HCT116 (cell line): ENCODE results near the gene LSM7. TPM values are rescaled to one million over a fixed set of nuclear protein-coding genes. Genes with fewer than 3 reads are reported as not detected.

ENCODE experiments used
- ATAC-seq: fragments of 200-7000 bp; cut with Tn5 transposase; 2 replicates; pipeline ENCODE4 v1.9.1; 2020; ENCODE audit warnings: mild to moderate bottlenecking, moderate library complexity
- BruUV-seq: library from RNA; stranded (reverse); fragments of 400-500 nt; replicated peaks from 2 replicates; lab custom pipeline; 2021; lab: Mats Ljungman, UMichigan
- CTCF ChIA-PET: fragments of 300-600 bp; sonication (Branson Sonifier 250); formaldehyde crosslinking; loops from one replicate; lab custom pipeline; 2021; ENCODE audit warnings: antibody characterized with exemption; lab: Charles Lee
- POLR2A ChIA-PET: fragments of 300-600, 350-600 bp; sonication (Branson Sonifier 250); formaldehyde crosslinking; loops from one replicate; lab custom pipeline; 2021; ENCODE audit warnings: antibody characterized with exemption; lab: Charles Lee
- RAD21 ChIA-PET, 2 experiments: fragments of 300-600 bp; sonication (Branson Sonifier 250); formaldehyde crosslinking; loops; one replicate each; lab custom pipeline; 2023; ENCODE audit warnings: low total read pairs in 2 of 2; ENCODE audit not compliant: uncharacterized antibody in 2 of 2, unreplicated experiment in 2 of 2, low non-redundant PET in 1 of 2; lab: Charles Lee
- DNase-seq: peaks from one replicate; pipeline ENCODE4 v3.0.0-alpha.2; 2010; ENCODE audit warnings: low read depth, low spot score
- H2AFZ ChIP-seq: fragments of 200-600 bp; shearing (Covaris generic), sonication (generic); 2 replicates; pipeline ENCODE4 v1.6.1; 2017; ENCODE audit warnings: low read depth, mixed run types, mixed read lengths, antibody characterized with exemption, low read length; ENCODE audit not compliant: poor library complexity, severe bottlenecking
- H3K27ac ChIP-seq: 2 replicates; pipeline ENCODE4 v1.5.1; 2012; ENCODE audit warnings: low read depth, low read length
- H3K27me3 ChIP-seq: fragments of 200-600 bp; sonication (generic); 2 replicates; pipeline ENCODE4 v1.6.1; 2016; ENCODE audit warnings: mixed run types, low read length, mixed read lengths; ENCODE audit not compliant: insufficient read depth
- H3K36me3 ChIP-seq, 2 experiments: fragments of 200-500 bp in 1 of 2; fragments of 200-600 bp in 1 of 2; sonication (Bioruptor generic) in 1 of 2; sonication (generic) in 1 of 2; 2 replicates each; pipeline versions ENCODE4 v1.5.1 to v1.6.1; 2014 to 2016; ENCODE audit warnings: low read length in 2 of 2, inconsistent platforms in 1 of 2, mixed read lengths in 1 of 2, mixed run types in 1 of 2; ENCODE audit not compliant: insufficient read depth in 2 of 2, control insufficient read depth in 1 of 2
- H3K4me1 ChIP-seq, 2 experiments: fragments of 200-600 bp in 1 of 2; sonication (generic) in 1 of 2; 2 replicates each; pipeline versions ENCODE4 v1.5.1 to v1.6.1; 2012 to 2017; ENCODE audit warnings: low read length in 2 of 2, inconsistent platforms in 1 of 2, mild to moderate bottlenecking in 1 of 2, mixed read lengths in 1 of 2, mixed run types in 1 of 2, moderate library complexity in 1 of 2; ENCODE audit not compliant: insufficient read depth in 2 of 2, control insufficient read depth in 1 of 2
- H3K4me2 ChIP-seq: fragments of 200-600 bp; sonication (generic); 2 replicates; pipeline ENCODE4 v1.6.1; 2017; ENCODE audit warnings: mixed run types, low read length, mixed read lengths
- H3K4me3 ChIP-seq, 2 experiments: fragments of 200-600 bp in 1 of 2; sonication (generic) in 1 of 2; replicated peaks in 1 of 2; 2 replicates each; pipeline ENCODE4 v1.5.1; 2011 to 2016; ENCODE audit warnings: low read length in 2 of 2, control low read depth in 1 of 2, low read depth in 1 of 2, mild to moderate bottlenecking in 1 of 2, mixed read lengths in 1 of 2, mixed run types in 1 of 2
- H3K79me2 ChIP-seq: fragments of 200-600 bp; sonication (generic); 2 replicates; pipeline ENCODE4 v1.6.1; 2017; ENCODE audit warnings: mild to moderate bottlenecking, mixed run types, low read length, moderate library complexity, mixed read lengths; ENCODE audit not compliant: insufficient read depth
- H3K9ac ChIP-seq: fragments of 200-600 bp; sonication (generic); 2 replicates; pipeline ENCODE4 v1.6.1; 2016; ENCODE audit warnings: low read length, mixed read lengths
- H3K9me2 ChIP-seq: fragments of 200-600 bp; sonication (generic), shearing (Covaris generic); 2 replicates; pipeline ENCODE4 v1.6.1; 2017; ENCODE audit warnings: mixed run types, mild to moderate bottlenecking, moderate library complexity; ENCODE audit not compliant: insufficient read depth
- H3K9me3 ChIP-seq, 2 experiments: fragments of 200-500 bp in 1 of 2; fragments of 200-600 bp in 1 of 2; sonication (Bioruptor generic) in 1 of 2; sonication (generic) in 1 of 2; 2 replicates each; pipeline ENCODE4 v1.6.1; 2014 to 2017; ENCODE audit warnings: low read length in 2 of 2, mixed read lengths in 2 of 2, inconsistent platforms in 1 of 2, low read depth in 1 of 2, mild to moderate bottlenecking in 1 of 2, mixed run types in 1 of 2, moderate library complexity in 1 of 2; ENCODE audit not compliant: control insufficient read depth in 1 of 2, insufficient read depth in 1 of 2
- H4K20me1 ChIP-seq: fragments of 200-600 bp; sonication (generic), shearing (Covaris generic); 2 replicates; pipeline ENCODE4 v1.6.1; 2017; ENCODE audit warnings: mixed run types, mild to moderate bottlenecking, moderate library complexity; ENCODE audit not compliant: insufficient read depth
- ELF1 ChIP-seq: IDR thresholded peaks from 2 replicates; pipeline ENCODE4 v1.6.1; 2012; ENCODE audit warnings: low read depth, borderline replicate concordance
- YY1 ChIP-seq: IDR thresholded peaks from 2 replicates; pipeline ENCODE4 v1.6.1; 2011; ENCODE audit warnings: low read length, low read depth, moderate library complexity, mild to moderate bottlenecking; ENCODE audit not compliant: insufficient replicate concordance; ENCODE audit errors: extremely low read depth
- intact Hi-C: fragments of 100-400 bp; cut with micrococcal nuclease; formaldehyde crosslinking; loops from 2 replicates; pipeline ENCODE4 v1.10.0; 2022
- total RNA-seq: library from RNA; stranded (reverse); gene quantifications from one replicate; pipeline ENCODE4 v1.2.1, GENCODE V29; 2021; ENCODE audit not compliant: unreplicated experiment
- TF ChIP-seq, protein P1 (sequence below): IDR thresholded peaks from 2 replicates; pipeline ENCODE4 v1.6.1; 2011; ENCODE audit warnings: mild to moderate bottlenecking, low read length, moderate library complexity; ENCODE audit not compliant: insufficient replicate concordance; ENCODE audit errors: extremely low read depth
- TF ChIP-seq, protein P2 (sequence below), 3 experiments: fragments of 200-600 bp in 1 of 3; sonication (generic) in 1 of 3; IDR thresholded peaks in 2 of 3; conservative IDR thresholded peaks in 1 of 3; 2 replicates each; pipeline ENCODE4 v1.5.1; 2012 to 2017; ENCODE audit warnings: low read depth in 2 of 3, low read length in 2 of 3, antibody characterized with exemption in 1 of 3, borderline replicate concordance in 1 of 3, control low read depth in 1 of 3, mild to moderate bottlenecking in 1 of 3, mixed read lengths in 1 of 3, mixed run types in 1 of 3, moderate library complexity in 1 of 3; ENCODE audit not compliant: insufficient read depth in 1 of 3

Gene LSM7
- total RNA-seq, 1 experiment from 2014 or later, result 190 TPM

DNA sequence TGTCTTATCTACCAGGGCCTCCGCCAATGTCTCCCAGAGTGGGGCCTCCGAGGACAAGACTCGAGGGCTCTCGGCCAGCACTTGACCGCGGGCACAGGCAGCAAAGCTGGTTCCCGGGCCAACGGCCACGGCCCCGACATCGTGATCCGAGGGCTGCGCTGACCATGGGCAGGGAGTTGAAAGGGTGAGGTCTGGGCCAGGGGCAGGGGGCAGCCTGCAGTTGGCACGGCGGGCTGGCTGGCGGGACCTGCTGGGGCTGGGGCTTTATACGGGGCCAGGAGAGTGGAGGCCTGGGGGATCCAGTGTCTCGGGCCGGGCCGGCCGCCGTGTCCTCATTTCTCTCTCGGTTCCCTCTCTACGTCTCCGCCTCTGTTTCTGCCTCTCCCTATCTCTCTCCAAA is 10.6 kb downstream of the LSM7 start:
- no peaks in the 10 kb centered on the region for H3K79me2 ChIP-seq
- no TSS peak for BruUV-seq
- ChIA-PET RAD21 (no interaction called here), CTCF (no interaction called here), POLR2A (no interaction called here)
- no peak overlapping the region for H3K27ac ChIP-seq
- no peak overlapping the region for H3K9ac ChIP-seq
- H3K4me2 ChIP-seq, result no peak overlapping the region
- H3K9me2 ChIP-seq, result no peaks in the 10 kb centered on the region
- no peaks in the 10 kb centered on the region for H3K27me3 ChIP-seq
- TF ChIP-seq YY1, result no peak
- TF ChIP-seq, protein P1, sequence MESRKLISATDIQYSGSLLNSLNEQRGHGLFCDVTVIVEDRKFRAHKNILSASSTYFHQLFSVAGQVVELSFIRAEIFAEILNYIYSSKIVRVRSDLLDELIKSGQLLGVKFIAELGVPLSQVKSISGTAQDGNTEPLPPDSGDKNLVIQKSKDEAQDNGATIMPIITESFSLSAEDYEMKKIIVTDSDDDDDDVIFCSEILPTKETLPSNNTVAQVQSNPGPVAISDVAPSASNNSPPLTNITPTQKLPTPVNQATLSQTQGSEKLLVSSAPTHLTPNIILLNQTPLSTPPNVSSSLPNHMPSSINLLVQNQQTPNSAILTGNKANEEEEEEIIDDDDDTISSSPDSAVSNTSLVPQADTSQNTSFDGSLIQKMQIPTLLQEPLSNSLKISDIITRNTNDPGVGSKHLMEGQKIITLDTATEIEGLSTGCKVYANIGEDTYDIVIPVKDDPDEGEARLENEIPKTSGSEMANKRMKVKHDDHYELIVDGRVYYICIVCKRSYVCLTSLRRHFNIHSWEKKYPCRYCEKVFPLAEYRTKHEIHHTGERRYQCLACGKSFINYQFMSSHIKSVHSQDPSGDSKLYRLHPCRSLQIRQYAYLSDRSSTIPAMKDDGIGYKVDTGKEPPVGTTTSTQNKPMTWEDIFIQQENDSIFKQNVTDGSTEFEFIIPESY, result no peak
- no peak for TF ChIP-seq ELF1
- TF ChIP-seq, protein P2, sequence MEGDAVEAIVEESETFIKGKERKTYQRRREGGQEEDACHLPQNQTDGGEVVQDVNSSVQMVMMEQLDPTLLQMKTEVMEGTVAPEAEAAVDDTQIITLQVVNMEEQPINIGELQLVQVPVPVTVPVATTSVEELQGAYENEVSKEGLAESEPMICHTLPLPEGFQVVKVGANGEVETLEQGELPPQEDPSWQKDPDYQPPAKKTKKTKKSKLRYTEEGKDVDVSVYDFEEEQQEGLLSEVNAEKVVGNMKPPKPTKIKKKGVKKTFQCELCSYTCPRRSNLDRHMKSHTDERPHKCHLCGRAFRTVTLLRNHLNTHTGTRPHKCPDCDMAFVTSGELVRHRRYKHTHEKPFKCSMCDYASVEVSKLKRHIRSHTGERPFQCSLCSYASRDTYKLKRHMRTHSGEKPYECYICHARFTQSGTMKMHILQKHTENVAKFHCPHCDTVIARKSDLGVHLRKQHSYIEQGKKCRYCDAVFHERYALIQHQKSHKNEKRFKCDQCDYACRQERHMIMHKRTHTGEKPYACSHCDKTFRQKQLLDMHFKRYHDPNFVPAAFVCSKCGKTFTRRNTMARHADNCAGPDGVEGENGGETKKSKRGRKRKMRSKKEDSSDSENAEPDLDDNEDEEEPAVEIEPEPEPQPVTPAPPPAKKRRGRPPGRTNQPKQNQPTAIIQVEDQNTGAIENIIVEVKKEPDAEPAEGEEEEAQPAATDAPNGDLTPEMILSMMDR (IDR thresholded peaks at IDR 0.05 in 2 of 3, conservative IDR thresholded peaks at IDR 0.05 in 1 of 3; ENCODE audit: borderline replicate concordance in 1 of 3, insufficient read depth in 1 of 3, low read depth in 2 of 3, low read length in 2 of 3), result no peak
- TF ChIP-seq, all 23 proteins: peak for 0
- DNase-seq (no peak), ATAC-seq (no peak)
- Histone ChIP-seq H3K36me3 (no peaks in the 10 kb centered on the region), H3K4me1 (no peaks in the 10 kb centered on the region), H3K9me3 (no peaks in the 10 kb centered on the region; a peak in 1 of 4 replicates), H4K20me1 (no peaks in the 10 kb centered on the region), H3K4me3 (no peak overlapping the region), H2AFZ (no peak overlapping the region)
- intact Hi-C loops, result no loop called here
